ENCODE results near the gene DYNC2LI1. TPM values are rescaled to one million over a fixed set of nuclear protein-coding genes. Genes with fewer than 3 reads are reported as not detected.

Gene DYNC2LI1
- total RNA-seq, 1 donor from 2014 or later = 18.4 TPM

DNA sequence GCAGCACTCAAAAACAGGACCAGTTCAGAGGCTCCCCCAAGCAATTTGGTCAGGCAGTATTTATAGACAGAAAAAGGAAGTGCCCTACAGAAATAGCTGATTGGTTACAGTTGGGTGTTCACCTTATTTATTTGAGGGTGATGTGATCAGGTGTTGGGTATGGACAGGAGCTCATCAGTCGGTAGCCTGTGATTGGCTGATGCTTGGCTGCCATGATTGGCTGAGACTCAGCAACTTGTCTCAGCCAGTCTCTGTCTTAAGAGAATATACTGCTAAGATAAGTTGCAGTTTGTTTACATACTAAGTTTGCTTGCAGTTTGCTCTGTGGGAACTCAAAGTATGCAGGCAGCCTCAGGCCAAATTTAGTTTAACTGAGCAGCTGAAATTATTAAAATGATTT lies 74.4 kb downstream of the DYNC2LI1 start:
- Mint-ChIP-seq H3K27me3 (ENCODE audit: unreplicated experiment) (peaks cover 13% of the 10 kb centered on the region), H3K4me1 (ENCODE audit: unreplicated experiment) (no peaks in the 10 kb centered on the region), H3K9me3 (ENCODE audit: unreplicated experiment) (no peaks in the 10 kb centered on the region), H3K36me3 (ENCODE audit: unreplicated experiment) (no peaks in the 10 kb centered on the region), H3K4me3 (ENCODE audit: unreplicated experiment) (no peak overlapping the region), H3K27ac (ENCODE audit: unreplicated experiment) (no peak overlapping the region)
- no peak for DNase-seq (ENCODE audit: extremely low spot score, unreplicated experiment)
- TF ChIP-seq, protein P1, sequence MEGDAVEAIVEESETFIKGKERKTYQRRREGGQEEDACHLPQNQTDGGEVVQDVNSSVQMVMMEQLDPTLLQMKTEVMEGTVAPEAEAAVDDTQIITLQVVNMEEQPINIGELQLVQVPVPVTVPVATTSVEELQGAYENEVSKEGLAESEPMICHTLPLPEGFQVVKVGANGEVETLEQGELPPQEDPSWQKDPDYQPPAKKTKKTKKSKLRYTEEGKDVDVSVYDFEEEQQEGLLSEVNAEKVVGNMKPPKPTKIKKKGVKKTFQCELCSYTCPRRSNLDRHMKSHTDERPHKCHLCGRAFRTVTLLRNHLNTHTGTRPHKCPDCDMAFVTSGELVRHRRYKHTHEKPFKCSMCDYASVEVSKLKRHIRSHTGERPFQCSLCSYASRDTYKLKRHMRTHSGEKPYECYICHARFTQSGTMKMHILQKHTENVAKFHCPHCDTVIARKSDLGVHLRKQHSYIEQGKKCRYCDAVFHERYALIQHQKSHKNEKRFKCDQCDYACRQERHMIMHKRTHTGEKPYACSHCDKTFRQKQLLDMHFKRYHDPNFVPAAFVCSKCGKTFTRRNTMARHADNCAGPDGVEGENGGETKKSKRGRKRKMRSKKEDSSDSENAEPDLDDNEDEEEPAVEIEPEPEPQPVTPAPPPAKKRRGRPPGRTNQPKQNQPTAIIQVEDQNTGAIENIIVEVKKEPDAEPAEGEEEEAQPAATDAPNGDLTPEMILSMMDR (IDR thresholded peaks at IDR 0.05) = no peak

DNA sequence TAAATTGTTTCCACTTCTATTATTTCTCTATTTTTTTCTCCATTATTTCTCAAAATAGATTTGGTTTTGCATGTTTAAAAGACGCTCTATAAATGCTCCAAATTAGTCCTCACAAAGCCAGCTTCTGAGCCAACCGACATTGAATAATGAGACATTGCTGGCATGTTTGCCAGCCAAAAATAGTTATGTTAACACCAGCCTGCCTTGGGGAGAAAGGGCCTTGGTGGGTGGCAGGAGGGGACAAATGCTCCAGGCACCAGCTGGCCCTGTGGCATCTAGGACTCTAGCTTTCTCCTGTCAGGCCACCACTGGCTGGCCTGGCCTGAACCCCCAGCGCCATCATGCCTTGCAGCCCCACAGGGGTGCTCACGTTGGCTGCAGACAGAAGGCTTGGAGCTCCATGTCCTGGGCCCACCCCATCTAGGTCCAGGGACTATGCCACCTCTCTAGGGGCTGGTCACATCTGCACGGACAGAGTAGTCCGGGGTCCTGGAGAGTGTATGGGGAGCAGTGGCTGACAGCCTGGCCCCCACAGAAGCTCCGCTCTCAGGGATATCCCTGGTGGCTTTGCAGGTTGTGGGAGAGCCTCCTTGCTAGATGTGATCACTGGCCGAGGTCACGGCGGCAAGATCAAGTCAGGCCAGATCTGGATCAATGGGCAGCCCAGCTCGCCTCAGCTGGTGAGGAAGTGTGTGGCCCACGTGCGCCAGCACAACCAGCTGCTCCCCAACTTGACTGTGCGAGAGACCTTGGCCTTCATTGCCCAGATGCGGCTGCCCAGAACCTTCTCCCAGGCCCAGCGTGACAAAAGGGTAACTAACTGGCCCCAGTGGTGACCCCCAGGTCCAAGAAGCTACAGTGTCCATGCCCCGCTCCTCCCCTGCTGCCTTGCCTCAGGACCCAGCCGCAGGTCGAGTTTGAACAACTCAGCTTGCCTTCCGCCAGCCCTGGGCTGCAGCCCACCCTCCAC lies 77.5 kb downstream of the DYNC2LI1 start:
- TF ChIP-seq, protein P1 (IDR thresholded peaks at IDR 0.05) = no peak
- Mint-ChIP-seq H3K4me1 (ENCODE audit: unreplicated experiment) (no peaks in the 10 kb centered on the region), H3K4me3 (ENCODE audit: unreplicated experiment) (no peak overlapping the region), H3K36me3 (ENCODE audit: unreplicated experiment) (no peaks in the 10 kb centered on the region), H3K9me3 (ENCODE audit: unreplicated experiment) (no peaks in the 10 kb centered on the region), H3K27ac (ENCODE audit: unreplicated experiment) (no peak overlapping the region), H3K27me3 (ENCODE audit: unreplicated experiment) (peaks cover 34% of the 10 kb centered on the region)
- DNase-seq (ENCODE audit: extremely low spot score, unreplicated experiment) = peak; percentile 82

DNA sequence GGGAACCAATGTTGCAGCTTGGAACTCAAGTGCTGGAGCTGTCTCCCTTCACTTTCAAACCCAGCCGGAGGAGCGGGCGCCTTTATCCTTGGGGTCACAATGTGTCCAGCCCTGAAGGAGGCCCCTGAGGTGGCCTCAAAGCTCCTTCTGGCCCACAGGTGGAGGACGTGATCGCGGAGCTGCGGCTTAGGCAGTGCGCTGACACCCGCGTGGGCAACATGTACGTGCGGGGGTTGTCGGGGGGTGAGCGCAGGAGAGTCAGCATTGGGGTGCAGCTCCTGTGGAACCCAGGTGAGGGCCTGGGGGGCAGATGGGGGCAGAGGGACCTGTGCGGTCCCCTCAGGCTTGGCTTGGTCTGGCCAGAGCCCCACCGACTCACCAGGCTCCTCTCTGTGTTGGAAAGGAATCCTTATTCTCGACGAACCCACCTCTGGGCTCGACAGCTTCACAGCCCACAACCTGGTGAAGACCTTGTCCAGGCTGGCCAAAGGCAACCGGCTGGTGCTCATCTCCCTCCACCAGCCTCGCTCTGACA lies 78.4 kb downstream of the DYNC2LI1 start:
- Mint-ChIP-seq H3K4me1 (ENCODE audit: unreplicated experiment) (no peaks in the 10 kb centered on the region), H3K27me3 (ENCODE audit: unreplicated experiment) (peaks cover 34% of the 10 kb centered on the region), H3K36me3 (ENCODE audit: unreplicated experiment) (no peaks in the 10 kb centered on the region), H3K4me3 (ENCODE audit: unreplicated experiment) (no peak overlapping the region), H3K9me3 (ENCODE audit: unreplicated experiment) (no peaks in the 10 kb centered on the region), H3K27ac (ENCODE audit: unreplicated experiment) (no peak overlapping the region)
- TF ChIP-seq, protein P1 (IDR thresholded peaks at IDR 0.05) = no peak
- DNase-seq (ENCODE audit: extremely low spot score, unreplicated experiment) = no peak

DNA sequence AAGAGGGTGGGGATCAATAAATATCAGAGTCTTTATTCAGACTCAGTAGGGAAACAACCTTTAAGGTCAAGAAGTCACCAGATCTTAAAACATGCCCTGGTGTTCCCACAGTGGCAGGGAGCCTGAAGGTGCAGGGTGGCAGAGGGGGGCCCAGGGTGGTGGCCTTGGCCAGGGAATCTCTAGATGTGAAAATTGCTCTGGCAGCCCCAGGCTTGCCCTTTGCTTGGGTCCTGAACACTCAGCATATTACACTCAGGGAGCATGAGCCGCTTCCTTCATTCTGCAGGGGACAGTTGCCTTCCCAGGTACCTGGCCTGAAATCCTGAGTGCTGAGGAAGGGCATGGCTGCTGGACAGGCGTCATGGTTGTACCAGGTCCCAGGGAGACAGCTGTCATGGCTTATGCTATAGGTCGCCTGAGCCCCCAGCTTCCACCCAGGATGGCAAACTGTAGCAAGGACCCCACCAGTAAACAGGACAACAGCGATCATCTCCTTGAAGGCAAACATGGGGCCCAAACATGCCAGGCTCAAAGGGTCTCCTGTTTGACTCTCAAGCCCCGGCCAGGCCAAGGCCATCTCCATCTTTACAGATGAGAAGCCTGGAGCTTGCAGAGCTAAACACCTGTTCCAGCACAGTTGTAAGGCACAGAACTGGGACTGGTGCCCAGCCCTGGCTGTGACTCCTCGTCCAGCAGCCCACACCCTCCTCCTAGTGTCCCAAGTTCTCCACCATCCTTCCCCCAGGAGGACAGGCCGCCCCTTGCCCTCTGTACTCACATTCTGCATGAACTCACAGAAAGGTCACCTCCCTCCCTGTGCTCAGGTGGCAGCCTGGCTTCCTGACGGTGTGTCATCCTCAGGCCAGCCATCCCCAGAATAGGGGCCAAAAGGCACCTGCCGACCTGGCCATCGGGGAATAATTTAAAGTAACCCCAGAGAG lies 79.6 kb downstream of the DYNC2LI1 start:
- DNase-seq (ENCODE audit: extremely low spot score, unreplicated experiment) = peak; percentile 80
- Mint-ChIP-seq H3K27me3 (ENCODE audit: unreplicated experiment) (peaks cover 44% of the 10 kb centered on the region), H3K4me1 (ENCODE audit: unreplicated experiment) (no peaks in the 10 kb centered on the region), H3K4me3 (ENCODE audit: unreplicated experiment) (no peak overlapping the region), H3K27ac (ENCODE audit: unreplicated experiment) (no peak overlapping the region), H3K9me3 (ENCODE audit: unreplicated experiment) (no peaks in the 10 kb centered on the region), H3K36me3 (ENCODE audit: unreplicated experiment) (no peaks in the 10 kb centered on the region)
- TF ChIP-seq, protein P1 (IDR thresholded peaks at IDR 0.05) = no peak
